ENCODE measurements around the gene IMP3.

IMP3 gene

GRCh38 chr15:75620841-75621391 is 19.1 kb downstream of the IMP3 start:
- no peak for DNase-seq (ENCODE audit: low spot score)

GRCh38 chr15:75620058-75620820 is 19.8 kb downstream of the IMP3 start:
- no peak for DNase-seq (ENCODE audit: low spot score)

DNA sequence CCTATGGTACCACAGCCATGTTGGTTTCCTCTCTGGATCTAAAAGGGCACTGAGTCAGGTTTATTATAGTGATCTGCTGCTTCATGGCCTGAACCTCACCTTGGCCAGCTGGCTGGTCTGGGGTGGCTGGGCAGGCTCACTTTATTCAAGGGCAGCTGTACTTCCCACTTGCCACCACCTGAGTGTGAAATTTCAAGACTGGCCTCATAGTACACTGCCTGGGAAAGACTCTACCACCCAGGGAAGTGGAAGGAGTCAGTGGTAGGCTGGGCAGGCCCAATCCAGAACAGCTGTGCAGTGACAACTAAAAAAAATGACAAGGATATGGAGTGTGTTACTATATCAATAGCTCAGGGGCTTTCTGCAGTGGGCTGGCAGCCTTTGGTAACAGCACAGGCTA is 23.3 kb downstream of the IMP3 start:
- no peak for DNase-seq (ENCODE audit: low spot score)

DNA sequence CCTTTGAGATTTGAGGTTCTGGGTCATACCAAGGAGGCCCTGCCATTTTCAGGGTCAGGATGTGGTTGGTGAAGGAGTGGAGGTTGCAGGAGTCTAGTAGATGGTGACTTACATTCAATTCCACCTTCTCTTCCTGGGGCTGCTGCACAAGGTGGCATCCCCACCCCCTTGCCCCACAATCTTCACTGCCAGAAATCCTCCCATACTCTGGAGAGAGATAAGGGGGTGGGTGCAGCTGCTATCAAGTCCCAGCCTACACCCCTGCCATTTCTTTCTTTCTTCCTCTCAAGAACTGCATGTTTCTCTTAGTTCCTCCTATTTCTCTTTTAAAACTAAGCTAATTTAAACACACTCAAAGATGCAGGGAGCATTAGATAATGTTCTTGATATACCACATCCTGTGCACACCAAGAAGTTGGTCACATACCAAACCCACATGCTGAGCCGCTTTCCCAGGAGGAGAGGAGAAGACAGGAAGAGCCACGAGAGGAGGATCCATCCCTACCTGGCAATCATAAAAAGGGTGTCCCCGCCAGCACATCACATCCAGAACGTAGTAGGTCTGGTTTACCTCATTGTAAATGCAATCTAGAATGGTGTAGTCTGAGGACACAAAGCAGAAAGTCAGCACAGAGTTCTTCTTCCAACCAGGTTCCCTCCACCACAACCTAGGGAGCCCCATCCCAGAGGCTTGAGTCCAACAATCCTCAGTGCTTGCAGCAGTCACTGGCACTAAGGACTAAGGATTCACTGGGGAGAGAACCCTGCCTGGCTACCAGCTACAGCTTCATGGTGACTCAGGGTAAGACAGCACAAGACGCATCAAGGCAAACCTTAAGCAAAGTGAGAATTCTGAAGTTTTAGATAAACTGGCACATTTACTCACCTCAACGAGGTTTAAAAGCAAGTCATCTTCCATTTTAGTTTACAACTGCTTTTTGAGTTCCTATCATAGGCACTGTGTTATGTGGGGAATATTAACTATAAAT is 33.0 kb downstream of the IMP3 start:
- peak; percentile 36 for DNase-seq (ENCODE audit: low spot score)

GRCh38 chr15:75606026-75606425 is 34.0 kb downstream of the IMP3 start:
- DNase-seq (ENCODE audit: low spot score) = no peak

GRCh38 chr15:75599401-75599800 is 40.6 kb downstream of the IMP3 start:
- no peak for DNase-seq (ENCODE audit: low spot score)

- DNase-seq (ENCODE audit: low spot score) = no peak
Observed at GRCh38 chr15:75598361-75598760, 41.7 kb downstream of the IMP3 start.

GRCh38 chr15:75597667-75598341 is 42.2 kb downstream of the IMP3 start:
- DNase-seq (ENCODE audit: low spot score) = peak; percentile 81

DNA sequence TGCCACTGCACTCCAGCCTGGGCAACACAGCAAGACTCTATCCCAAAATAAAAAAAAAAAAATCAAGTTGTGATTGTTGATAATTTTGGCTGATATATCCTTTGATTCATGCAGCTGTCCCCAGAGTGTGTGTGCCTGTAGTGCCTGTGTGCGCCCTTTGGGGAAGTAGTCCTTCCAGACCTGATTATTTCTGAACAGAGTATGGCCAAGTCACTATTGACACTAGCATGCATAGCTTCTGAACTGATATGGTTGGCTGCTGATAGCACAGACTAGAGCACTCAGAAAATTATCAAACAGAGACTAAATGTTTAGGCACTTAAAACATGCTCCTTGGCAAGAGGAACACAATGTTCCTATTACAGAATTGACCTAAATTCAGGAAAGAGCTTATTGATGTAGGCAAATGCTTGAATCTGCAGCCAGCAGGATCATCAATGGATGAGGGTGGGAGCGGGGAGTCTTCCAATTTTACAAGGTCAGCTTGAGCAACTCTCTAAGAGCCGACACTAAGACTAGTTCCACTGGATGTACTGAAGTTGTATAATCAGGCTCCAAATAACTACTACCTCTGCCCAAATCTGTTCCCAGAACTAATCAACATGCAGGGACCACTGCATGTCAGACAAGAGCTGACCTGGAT is 43.2 kb downstream of the IMP3 start:
- no peak for DNase-seq (ENCODE audit: low spot score)

DNA sequence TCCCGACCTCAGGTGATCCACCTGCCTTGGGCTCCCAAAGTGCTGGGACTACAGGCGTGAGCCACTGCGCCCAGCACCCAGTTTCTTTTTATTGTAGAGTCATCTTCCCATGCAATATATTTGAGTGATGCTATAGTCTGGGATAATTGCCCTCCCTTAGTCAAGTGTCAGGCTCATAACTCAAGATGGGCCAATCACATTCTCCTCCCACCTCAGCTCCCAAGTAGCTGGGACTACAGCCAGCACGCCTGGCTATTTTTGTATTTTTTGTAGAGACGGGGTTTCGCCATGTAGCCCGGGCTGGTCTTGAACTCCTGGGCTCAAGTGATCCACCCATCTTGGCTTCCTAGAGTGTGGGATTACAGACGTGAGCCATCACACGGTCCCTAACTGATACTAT is 45.7 kb downstream of the IMP3 start:
- DNase-seq (ENCODE audit: low spot score) = no peak

DNA sequence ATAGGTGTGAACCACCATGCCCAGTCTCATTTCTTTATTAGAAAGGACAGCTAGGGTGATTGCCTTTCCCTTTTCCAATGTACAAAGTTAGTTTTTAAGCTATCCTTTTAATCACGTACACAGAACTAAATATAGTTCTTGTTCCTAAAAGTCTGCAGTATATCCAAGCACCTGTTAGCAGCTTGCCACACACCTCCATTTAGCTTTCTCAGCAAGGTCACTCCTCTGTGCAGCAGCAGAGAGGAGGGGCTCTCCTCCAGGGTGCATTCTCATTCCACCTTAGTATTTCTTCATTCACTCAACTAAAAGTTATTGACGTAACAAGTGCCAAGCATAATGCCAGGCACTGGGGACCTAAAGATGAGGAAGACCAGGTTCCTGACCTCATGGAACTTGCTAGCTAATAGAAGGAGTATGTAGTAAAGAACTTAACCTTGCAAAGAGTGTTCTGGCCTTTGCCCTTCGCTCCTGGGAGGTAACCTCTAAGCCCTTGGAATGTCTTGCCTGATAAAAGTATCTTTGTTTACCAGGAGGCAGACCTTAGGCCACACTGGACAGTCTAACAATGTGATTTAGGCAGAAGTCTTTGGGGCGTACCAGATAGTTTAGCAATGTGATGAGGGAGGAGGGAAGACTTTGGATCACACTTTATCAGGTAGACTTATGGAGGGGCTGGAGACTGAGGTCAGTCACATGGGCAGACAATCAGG is 48.2 kb downstream of the IMP3 start:
- no peak for DNase-seq (ENCODE audit: low spot score)

DNA sequence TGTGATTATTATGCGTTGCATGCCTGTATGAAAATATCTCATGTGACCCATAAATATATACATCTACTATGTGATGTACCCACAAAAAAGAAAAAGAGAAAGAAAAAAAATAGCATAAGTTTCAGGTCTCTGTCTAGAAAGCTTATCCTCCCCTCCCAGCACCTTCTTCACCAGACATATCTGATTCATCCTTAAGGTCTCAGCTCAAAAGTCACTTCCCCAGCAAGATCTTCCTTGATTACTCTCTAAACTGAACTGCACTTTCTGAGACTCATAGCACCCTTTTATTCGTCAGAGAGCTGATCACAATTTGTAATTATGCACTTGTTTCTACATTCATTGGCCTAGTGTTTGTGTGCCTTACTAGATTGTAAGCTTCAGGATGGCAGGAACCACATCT is 49.8 kb downstream of the IMP3 start:
- no peak for DNase-seq (ENCODE audit: low spot score)
